Activated naive CD4-positive, alpha-beta T cell treated with anti-CD3 and anti-CD28 coated beads, Interleukin-2, amount 50 U/mL, for 16 hours (primary cell): Measurements from ENCODE around the gene RFTN1.
A peak's percentile ranks its signal among the peaks of the same experiment; 100 is the strongest.

ENCODE experiments used
- DNase-seq: peaks from one replicate; pipeline ENCODE4 v3.0.0-alpha.2; 2020

Gene RFTN1

DNA sequence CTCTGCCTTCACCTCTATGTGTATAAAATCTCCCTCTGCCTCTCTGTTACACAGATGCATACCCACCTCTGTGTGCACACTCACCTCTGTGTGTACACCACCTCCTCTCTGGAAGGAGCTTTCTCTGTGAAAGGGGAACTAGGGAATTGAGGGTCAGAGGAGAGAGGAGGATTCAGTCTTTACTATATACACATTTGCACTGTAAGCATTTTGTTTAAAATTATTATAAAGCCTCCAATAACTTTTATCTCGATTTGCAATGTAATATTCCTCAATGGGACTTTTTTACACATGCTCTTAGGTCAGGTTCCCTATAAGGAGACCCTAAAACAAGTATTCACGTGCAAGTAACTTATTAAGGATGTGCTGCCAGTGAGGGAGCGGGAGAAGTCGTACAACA lies 166.0 kb downstream of the RFTN1 start:
- DNase-seq = no peak

GRCh38 chr3:16346413-16347081 lies 167.0 kb downstream of the RFTN1 start:
- no peak for DNase-seq

DNA sequence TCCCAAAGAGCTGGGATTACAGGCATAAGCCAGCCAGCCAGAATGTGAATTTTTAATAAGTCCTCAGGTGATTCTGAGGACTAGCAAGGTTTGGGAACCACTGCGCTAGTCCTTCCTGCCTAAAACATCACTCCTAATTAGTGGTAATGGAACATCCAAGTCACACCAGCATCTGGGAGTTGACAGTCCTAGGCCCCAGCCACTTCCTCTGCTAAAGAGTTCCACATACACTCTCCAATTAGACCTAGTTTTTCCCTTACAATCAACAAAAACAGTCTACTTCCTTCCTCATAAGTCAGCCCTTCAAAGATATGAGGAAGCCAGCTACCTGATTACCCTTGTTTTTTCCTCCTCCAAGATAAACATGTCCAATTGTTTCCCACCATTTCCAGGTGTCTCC lies 170.4 kb downstream of the RFTN1 start:
- DNase-seq = no peak

- DNase-seq = no peak
Measured at GRCh38 chr3:16338999-16339398, 174.5 kb downstream of the RFTN1 start.

DNA sequence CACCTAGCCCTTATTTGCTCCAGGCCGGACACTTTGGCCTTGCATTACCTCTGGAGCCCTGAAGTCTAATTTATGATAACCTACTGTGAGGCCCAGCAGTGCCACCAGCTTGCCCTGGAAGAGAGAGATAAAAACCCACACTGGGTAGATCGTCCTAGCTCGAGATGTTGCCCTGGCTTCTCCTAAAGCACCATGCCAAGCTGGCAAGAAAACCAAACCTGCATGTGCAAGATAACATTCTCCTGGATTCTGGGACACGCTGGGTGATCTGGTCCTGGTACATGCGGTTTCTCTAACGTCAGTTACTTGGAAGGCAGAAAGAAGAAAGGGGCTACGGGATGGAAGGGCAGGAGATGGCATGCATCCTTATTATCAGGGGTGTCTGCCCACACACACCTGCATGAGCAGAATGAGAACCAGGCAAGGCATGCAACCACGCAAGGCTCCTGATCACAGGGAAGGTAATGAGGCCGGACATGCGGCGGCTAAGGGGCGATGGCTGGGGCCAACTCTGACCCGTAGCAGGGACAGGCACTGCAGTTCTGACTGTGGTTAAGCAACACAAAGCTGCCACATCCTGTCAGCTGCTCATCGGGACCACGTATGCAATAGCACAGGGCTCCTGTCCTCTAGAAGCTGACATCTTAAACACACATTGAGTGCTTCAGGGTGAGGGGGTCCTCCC lies 175.5 kb downstream of the RFTN1 start:
- no peak for DNase-seq

DNA sequence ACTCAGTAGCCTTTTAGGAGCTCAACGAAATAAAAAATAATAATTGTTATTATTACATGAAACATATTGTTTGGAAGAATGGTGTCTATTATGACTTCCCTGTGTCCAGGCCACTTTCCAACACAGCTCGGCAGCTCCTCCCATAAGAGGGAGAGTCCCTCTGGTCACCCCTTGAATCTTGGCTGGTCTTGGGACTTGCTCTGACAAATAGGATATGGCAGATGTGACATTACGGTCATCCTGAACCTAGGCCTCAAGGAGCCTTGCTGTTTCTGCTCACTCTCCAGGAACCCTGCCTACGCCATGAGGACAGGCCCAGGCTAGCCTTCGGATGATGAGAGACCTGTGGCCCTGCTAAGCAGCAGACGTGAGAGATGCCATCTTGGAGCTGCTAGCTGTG lies 176.7 kb downstream of the RFTN1 start:
- no peak for DNase-seq

GRCh38 chr3:16335772-16336645 lies 177.5 kb downstream of the RFTN1 start:
- no peak for DNase-seq

DNA sequence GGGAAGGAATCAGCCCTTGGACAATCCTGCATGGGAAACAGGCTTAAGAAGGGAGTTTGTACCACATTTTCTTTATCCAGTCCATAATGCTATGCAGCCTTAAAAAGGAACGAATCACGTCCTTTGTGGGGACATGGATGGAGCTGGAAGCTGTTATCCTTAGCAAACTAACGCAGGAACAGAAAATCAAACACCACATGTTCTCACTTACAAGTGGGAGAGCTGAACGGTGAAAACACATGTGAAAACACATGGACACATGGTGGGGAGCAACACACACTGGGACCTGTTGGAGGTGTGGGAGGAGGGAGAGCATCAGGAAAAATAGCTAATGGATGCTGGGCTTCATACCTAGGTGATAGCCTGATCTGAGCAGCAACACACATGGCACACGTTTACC lies 178.2 kb downstream of the RFTN1 start:
- DNase-seq = no peak

GRCh38 chr3:16334909-16335308 lies 178.6 kb downstream of the RFTN1 start:
- DNase-seq = no peak

GRCh38 chr3:16332904-16333426 lies 180.5 kb downstream of the RFTN1 start:
- no peak for DNase-seq

DNA sequence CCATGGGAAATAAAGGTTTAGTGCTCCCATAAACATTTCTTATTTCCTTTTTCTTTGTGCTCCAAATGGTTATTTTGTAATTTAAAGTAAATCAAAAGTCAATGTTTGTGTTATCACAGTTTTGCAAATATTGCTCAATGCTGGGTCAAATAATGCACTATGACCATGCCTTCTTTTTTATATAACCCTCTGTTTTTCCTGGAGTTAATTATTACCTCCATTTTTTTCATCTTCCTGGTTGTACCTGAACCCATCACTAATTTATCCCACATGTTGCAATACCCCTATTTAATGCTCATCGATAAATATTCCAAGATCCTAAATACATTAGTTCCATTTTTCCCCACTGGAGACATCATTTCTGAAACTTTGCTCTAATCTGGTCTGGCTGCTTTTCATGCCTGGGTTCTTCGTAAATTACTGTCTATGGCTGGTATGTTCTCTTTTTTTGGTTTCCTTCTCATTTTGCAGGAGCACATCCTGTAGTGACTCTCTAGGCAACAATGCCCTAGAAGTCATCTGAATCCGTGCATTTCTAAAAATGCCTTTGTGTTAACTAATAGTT lies 182.1 kb downstream of the RFTN1 start:
- no peak for DNase-seq

GRCh38 chr3:16330351-16330750 lies 183.1 kb downstream of the RFTN1 start:
- DNase-seq = no peak

- DNase-seq = no peak
Measured at GRCh38 chr3:16329826-16330129, 183.7 kb downstream of the RFTN1 start.

DNA sequence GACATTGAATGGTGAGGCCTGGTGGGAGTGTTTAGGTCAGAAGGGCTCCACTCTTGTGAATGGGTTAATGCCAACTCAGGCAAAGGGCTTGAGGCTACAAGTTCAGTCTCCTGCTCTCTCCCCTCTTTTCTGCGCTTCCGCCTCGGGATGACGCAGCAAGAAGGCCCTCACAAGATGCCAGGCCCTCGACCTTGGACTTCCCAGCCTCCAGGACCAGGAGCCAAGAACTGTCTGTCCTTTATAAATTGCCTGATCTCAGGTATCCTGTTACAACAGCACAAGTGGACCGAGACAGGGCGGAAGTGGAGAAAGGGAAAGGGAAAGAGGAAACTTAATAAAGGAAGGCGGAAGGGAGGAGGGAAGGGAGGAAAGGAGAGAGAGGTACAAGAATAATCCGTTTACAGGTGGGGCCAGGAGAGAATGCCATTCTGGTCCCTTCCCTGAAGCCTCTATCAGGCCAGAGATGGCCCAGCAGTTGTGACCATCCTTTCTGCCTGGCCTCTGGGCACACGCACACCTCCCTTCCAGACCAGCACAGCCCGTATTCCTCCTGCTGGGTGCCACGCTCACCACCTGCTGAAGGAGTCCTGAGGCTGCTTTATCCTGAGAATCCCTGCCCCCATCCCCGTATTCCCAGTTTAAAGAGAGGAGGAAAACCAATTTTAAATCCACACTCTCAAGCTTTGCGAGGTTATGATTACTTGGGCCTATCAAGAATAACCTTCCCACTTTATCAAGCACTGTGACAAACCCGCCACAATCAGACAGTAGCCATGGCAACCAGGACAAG lies 184.3 kb downstream of the RFTN1 start:
- DNase-seq = no peak

GRCh38 chr3:16328124-16328523 lies 185.4 kb downstream of the RFTN1 start:
- no peak for DNase-seq

- no peak for DNase-seq
Measured at GRCh38 chr3:16326724-16327349, 186.7 kb downstream of the RFTN1 start.

DNA sequence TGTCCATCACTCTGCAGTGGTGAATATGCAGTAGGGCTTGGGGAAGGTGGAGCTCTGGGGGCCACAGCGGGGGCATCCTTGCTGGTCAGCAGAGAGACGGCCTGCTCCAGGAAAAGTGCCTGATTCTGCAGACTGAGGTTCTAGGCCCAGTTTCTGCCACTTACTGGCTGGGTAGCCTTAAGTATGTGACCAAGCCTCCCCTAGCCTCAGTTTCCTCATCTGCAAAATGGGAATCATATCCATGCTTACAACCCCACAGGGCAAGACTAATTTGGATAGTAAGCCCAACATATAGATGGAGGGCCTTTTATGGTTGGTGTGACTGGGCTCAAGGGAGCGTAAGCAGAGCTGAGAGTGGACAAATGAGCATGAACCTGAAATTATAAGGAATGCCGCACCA lies 187.6 kb downstream of the RFTN1 start:
- DNase-seq = no peak

DNA sequence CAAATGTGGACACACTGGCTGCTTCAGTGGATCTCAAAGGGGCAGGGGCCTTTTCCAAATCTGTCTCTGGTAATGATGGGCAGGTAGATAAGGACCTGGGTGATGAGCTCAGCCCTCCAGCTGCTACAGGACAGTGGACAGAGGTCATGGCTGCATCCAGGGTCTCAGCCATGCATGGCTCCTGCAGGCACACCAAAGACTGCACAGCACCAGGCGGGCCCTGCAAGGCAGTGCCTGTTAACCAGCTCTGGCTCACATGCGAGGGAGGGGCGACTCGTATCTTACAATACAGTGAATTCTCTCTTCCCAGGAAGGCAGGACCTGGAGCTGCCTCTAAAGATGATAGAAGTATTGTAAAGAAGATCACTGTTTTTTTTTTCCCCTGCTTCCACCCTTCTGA lies 189.8 kb downstream of the RFTN1 start:
- no peak for DNase-seq

DNA sequence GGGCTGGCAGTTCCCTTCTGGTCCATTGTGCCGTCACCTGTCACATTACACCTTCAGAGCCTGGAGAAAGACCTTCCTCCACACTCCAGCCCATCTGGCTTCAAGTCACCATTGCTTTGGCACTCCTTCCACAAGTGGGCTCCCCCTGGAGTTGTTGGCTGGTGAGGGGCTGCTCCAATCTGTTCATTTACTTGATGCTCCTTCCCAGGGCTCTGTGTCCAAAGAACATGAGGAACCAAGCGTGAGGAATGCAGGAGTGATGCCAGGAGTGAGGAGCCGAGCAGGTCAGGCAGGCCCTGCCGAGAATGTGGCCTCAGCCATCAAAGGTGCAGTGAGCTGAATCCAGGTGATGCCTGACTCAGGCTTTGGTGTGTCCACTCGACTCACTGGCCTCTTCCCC lies 191.3 kb downstream of the RFTN1 start:
- no peak for DNase-seq

DNA sequence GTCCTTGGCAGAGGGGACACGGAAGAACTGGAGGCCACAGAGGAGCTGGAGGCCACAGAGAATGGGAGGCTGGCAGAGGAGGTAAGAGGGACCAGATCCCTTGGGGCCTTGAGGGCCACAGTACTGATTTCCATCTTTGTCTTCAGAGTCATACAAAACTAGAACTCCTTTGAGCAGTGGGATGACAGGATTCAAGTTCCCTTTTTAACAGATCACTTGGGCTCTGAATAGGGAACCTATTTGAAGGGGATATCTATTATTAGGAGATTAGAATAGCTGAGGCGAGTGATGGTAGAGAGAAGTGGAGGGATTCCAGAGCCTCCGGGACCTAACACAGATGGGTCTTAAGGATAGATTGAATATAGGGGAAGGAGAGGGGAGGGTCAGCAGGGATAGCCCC lies 192.8 kb downstream of the RFTN1 start:
- DNase-seq = no peak

DNA sequence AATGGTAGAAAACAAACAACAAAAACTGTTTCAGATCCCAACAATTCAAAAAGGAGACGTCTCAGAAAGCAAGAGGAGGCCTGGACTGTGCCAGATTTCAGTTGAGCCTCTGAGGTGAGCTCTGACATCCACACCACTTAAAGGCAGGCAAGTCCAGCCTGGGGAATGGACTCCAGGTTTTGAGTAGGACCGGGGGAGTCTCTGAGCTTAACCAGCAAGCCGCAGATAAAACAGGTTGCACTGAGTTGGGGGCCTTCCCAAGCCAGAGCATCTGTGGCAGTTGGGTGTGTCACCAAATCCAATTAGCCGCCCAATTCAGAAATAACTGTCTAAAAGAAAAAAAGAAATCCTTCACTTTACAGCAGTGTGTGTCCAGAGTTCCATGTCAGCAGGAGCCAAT lies 193.8 kb downstream of the RFTN1 start:
- DNase-seq = no peak

GRCh38 chr3:16319307-16319706 lies 194.2 kb downstream of the RFTN1 start:
- DNase-seq = peak; percentile 86
